BE2C (cell line): ENCODE data around the gene DIAPH3.

Source experiments
- DNase-seq: peaks from one replicate; pipeline ENCODE4 v3.0.0-alpha.2; 2020
- H3K27me3 ChIP-seq: fragments of 250-450 bp; sonication (Bioruptor Pico); 2 replicates; pipeline ENCODE4 v1.5.1; 2020; ENCODE audit warnings: mild to moderate bottlenecking
- H3K36me3 ChIP-seq: fragments of 250-450 bp; sonication (Bioruptor Pico); 2 replicates; pipeline ENCODE4 v1.5.1; 2020; ENCODE audit warnings: mild to moderate bottlenecking
- H3K4me1 ChIP-seq: fragments of 250-450 bp; sonication (Bioruptor Pico); 2 replicates; pipeline ENCODE4 v1.5.1; 2020
- H3K4me3 ChIP-seq: 2 replicates; pipeline ENCODE4 v1.5.1; 2011; ENCODE audit warnings: low read depth, low read length
- H3K9me3 ChIP-seq: fragments of 250-450 bp; sonication (Bioruptor Pico); 2 replicates; pipeline ENCODE4 v1.5.1; 2020
- CTCF ChIP-seq: IDR thresholded peaks from 2 replicates; pipeline ENCODE4 v1.5.1; 2012; ENCODE audit warnings: mild to moderate bottlenecking, low read depth, low read length

Gene DIAPH3

GRCh38 chr13:59979589-59979988, 184.1 kb downstream of the DIAPH3 start:
- no peak for DNase-seq

GRCh38 chr13:59978862-59979261, 184.9 kb downstream of the DIAPH3 start:
- no peaks in the 10 kb centered on the region for H3K9me3 ChIP-seq
- peaks cover 4% of the 10 kb centered on the region for H3K4me1 ChIP-seq
- TF ChIP-seq CTCF: no peak
- no peaks in the 10 kb centered on the region for H3K27me3 ChIP-seq
- DNase-seq: no peak
- H3K4me3 ChIP-seq: no peak overlapping the region
- no peaks in the 10 kb centered on the region for H3K36me3 ChIP-seq

More at GRCh38 chr13:59979589-59979988, 184.1 kb downstream of the DIAPH3 start:
- no peak overlapping the region for H3K4me3 ChIP-seq
- no peaks in the 10 kb centered on the region for H3K27me3 ChIP-seq
- H3K36me3 ChIP-seq: no peaks in the 10 kb centered on the region
- no peaks in the 10 kb centered on the region for H3K9me3 ChIP-seq
- no peak for TF ChIP-seq CTCF
- H3K4me1 ChIP-seq: peaks cover 4% of the 10 kb centered on the region

GRCh38 chr13:59976856-59977255, 186.9 kb downstream of the DIAPH3 start:
- H3K9me3 ChIP-seq: no peaks in the 10 kb centered on the region
- no peak for DNase-seq
- TF ChIP-seq CTCF: no peak
- H3K4me3 ChIP-seq: no peak overlapping the region
- no peaks in the 10 kb centered on the region for H3K27me3 ChIP-seq
- no peaks in the 10 kb centered on the region for H3K36me3 ChIP-seq
- no peaks in the 10 kb centered on the region for H3K4me1 ChIP-seq

GRCh38 chr13:59975807-59976435, 187.8 kb downstream of the DIAPH3 start:
- Histone ChIP-seq H3K27me3 (no peaks in the 10 kb centered on the region), H3K9me3 (no peaks in the 10 kb centered on the region), H3K36me3 (no peaks in the 10 kb centered on the region), H3K4me3 (no peak overlapping the region), H3K4me1 (no peaks in the 10 kb centered on the region)
- no peak for TF ChIP-seq CTCF
- no peak for DNase-seq

GRCh38 chr13:59970847-59971246, 192.9 kb downstream of the DIAPH3 start:
- no peak for TF ChIP-seq CTCF

GRCh38 chr13:59963827-59964226, 199.9 kb downstream of the DIAPH3 start:
- Histone ChIP-seq H3K4me1 (no peaks in the 10 kb centered on the region), H3K36me3 (no peaks in the 10 kb centered on the region), H3K4me3 (no peak overlapping the region), H3K9me3 (no peaks in the 10 kb centered on the region), H3K27me3 (no peaks in the 10 kb centered on the region)
- TF ChIP-seq CTCF: no peak
- no peak for DNase-seq

More at GRCh38 chr13:59970847-59971246, 192.9 kb downstream of the DIAPH3 start:
- Histone ChIP-seq H3K36me3 (no peaks in the 10 kb centered on the region), H3K27me3 (no peaks in the 10 kb centered on the region), H3K4me1 (no peaks in the 10 kb centered on the region), H3K9me3 (no peaks in the 10 kb centered on the region), H3K4me3 (no peak overlapping the region)
- DNase-seq: no peak
